NCI-H146 (cell line): ENCODE results near the gene CAMK2G.
A peak's percentile ranks its signal among the peaks of the same experiment; 100 is the strongest.

Experiments
- DNase-seq: peaks from one replicate; lab custom pipeline; 2025; lab: John Stamatoyannopoulos, UW

The CAMK2G gene

DNA sequence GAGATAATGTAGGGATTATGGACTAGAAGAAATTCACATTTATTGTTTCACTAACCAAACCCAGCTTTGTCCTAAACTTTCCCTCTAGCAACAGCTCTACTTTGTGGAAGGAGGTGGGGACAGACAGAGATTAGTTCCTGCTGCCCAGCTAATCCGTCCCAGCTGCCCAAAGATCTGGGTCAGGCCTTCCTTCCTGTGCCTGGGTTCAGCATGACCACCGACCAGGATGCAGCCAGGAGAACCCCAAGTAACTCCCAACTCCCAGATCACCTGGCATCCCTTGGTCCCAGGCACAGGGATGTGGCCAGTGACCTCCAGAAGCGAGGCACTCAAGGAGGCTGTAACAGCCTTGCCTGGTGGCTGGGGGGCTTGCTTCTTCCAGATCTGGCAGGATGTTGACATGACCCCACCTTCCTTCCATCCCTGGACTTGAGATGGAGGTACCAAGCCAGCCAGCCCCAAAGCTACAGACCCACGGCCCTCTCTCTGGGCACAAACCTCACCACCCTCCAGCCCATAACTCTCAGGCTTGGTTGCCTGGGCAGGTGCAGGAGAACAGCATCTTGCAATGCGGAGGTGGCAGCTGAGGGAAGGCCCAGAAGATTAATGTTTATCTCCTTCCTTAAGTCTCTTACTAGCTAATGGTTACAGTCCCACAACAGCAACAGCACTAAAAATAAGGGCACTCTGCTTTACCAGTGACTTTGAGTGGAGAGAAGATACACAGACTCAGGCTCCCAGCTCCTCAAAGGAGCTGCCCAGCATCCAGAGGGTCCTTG is 11.1 kb downstream of the CAMK2G start:
- DNase-seq = no peak

- DNase-seq = no peak
Observed at GRCh38 chr10:73862011-73862410, 12.3 kb downstream of the CAMK2G start.

- DNase-seq = no peak
Observed at GRCh38 chr10:73859784-73860491, 14.4 kb downstream of the CAMK2G start.

DNA sequence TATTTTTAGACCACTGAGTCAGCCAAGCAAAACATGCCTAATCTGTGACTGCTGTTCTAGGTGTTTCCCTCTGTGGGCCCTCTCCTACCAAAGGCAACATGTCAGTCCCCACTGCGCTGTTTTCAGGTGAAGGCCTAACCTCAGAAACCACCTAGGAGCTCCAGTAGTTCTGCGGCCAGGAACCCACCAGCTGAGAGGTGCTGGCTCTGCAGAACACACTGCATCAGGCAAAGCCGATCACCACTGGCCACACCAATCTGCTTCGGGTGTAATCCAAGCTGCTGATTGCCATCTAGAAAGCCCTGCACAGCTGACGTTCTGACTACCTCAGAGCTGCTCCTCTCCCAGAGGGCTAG is 14.9 kb downstream of the CAMK2G start:
- no peak for DNase-seq

- no peak for DNase-seq
Observed at GRCh38 chr10:73858750-73859427, 15.5 kb downstream of the CAMK2G start.

GRCh38 chr10:73858013-73858708 is 16.2 kb downstream of the CAMK2G start:
- DNase-seq = no peak

GRCh38 chr10:73857446-73857845 is 16.9 kb downstream of the CAMK2G start:
- no peak for DNase-seq

GRCh38 chr10:73856261-73856660 is 18.1 kb downstream of the CAMK2G start:
- DNase-seq = no peak

DNA sequence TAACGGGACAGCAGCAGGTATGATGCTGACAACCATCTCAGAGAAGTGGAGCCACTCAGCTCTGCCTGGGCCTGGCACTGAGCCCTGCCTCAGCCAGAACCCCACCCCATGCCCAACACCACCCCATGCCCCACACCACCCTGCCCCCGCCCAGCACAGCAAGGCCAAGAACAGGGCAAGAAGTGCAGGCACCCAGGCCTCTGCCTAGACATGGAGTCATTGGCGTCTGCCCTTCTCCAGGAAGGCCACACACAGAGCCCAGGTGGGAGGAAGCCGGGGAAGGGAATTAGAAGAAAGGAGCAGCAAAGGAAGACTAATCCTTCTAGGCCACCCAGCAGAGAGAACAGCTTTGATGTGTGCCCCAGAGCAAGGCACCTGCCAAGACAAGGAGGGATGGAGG is 18.9 kb downstream of the CAMK2G start:
- DNase-seq = no peak

- DNase-seq = no peak
Observed at GRCh38 chr10:73854310-73854709, 20.0 kb downstream of the CAMK2G start.

DNA sequence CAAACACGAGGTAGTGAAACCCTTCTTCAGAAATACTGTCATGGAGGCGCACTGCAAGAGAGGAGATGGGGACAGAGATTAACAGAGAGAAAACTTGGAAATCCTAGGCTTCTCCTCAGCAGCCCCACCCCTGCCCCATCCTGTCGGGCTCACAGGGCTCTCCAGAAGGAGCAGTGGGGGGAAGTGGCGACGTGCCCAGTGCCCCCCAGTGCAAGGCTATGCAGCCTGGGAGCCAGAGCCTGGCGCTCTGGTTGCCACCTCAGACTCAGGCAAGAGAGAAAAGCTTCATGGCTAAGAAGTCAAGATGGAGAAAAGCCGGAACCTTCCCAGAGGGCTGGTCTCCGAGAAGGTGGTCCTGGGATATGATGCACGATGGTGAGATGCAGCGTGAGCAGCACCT is 21.2 kb downstream of the CAMK2G start:
- DNase-seq = no peak

GRCh38 chr10:73850863-73851461 is 23.4 kb downstream of the CAMK2G start:
- no peak for DNase-seq

DNA sequence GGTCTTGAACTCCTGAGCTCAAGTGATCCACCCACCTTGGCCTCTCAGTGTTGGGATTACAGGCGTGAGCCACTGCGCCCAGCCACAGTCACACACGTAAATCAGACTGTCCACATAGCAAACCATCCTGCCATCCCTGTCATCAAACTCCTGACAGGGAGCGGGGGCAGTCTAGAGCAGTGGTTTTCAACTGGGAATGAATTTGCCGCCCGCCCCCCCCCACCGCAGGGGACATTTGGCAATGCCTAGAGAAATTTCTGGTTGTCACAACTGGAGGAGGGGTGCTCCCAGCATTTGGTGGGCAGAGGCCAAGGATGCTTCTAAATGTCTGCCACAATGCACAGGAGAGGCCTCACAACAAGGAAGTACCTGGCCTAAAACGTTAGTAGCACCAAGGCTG is 24.1 kb downstream of the CAMK2G start:
- DNase-seq = no peak

GRCh38 chr10:73848821-73849489 is 25.4 kb downstream of the CAMK2G start:
- DNase-seq = peak; percentile 52

GRCh38 chr10:73847031-73847430 is 27.3 kb downstream of the CAMK2G start:
- no peak for DNase-seq

GRCh38 chr10:73843261-73843660 is 31.1 kb downstream of the CAMK2G start:
- DNase-seq = no peak

- DNase-seq = no peak
Observed at GRCh38 chr10:73842349-73842748, 32.0 kb downstream of the CAMK2G start.

- DNase-seq = no peak
Observed at GRCh38 chr10:73841526-73842285, 32.6 kb downstream of the CAMK2G start.

GRCh38 chr10:73841061-73841421 is 33.3 kb downstream of the CAMK2G start:
- no peak for DNase-seq

DNA sequence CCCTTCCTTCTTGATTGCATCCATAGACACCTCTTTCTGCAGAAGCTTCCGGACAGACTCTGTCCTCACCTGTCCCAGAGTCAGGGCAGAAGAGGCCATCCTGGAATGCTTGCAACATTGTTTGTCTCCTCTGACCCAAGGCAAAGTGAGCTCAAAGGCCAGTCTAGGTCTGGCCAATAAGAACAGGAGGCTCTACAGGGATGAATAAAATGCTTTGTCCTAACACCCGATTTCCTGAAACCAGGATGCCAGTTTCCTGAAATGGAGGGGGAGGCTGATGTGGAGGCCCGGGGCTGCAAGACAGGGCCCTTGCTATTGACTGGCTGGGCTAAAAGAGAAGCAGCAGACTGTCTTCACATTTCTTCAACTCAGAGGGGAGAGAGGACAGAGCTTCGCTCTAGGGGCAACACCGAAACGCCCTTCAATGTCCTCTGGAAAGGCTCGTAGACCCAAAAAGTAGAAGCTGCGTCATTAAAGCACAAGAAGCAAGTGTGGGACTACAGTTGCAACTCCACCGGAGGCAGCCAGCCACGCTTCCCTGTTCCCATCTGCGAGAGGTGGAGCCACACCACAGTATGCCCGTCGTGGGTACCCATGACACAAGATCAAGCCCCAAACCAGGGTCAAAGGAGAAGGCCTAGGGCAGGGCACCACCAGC is 33.8 kb downstream of the CAMK2G start:
- DNase-seq = no peak
